OCI-LY1 (cell line): ENCODE data around the gene MANBA.
"Not testable (repeated sequence)": the region's sequence is repeated elsewhere in the genome, so short reads cannot be mapped to it uniquely, and the experiment has no call there.

ENCODE experiments used
- H2AFZ ChIP-seq: fragments of 200-600 bp; sonication (generic), shearing (Covaris generic); 2 replicates; pipeline ENCODE4 v1.6.0; 2014; ENCODE audit warnings: antibody characterized with exemption, mild to moderate bottlenecking, low read length
- H3F3A ChIP-seq: fragments of 200-600 bp; sonication (generic), shearing (Covaris generic); 2 replicates; pipeline ENCODE4 v1.6.0; 2014; ENCODE audit warnings: mild to moderate bottlenecking, antibody characterized with exemption, low read length, moderate library complexity; ENCODE audit not compliant: insufficient read depth
- H3K27ac ChIP-seq: fragments of 200-600 bp; sonication (generic); 2 replicates; pipeline ENCODE4 v1.5.1; 2014; ENCODE audit warnings: low read length, mixed run types, mild to moderate bottlenecking, low read depth; ENCODE audit not compliant: poor library complexity, severe bottlenecking
- H3K27me3 ChIP-seq: fragments of 200-600 bp; sonication (generic); 2 replicates; pipeline ENCODE4 v1.6.0; 2014; ENCODE audit warnings: antibody characterized with exemption, mild to moderate bottlenecking, low read length, moderate library complexity; ENCODE audit not compliant: insufficient read depth
- H3K36me3 ChIP-seq: fragments of 200-600 bp; sonication (generic); 2 replicates; pipeline ENCODE4 v1.6.1; 2014; ENCODE audit warnings: mild to moderate bottlenecking, antibody characterized with exemption, low read length, moderate library complexity, mixed read lengths; ENCODE audit not compliant: insufficient read depth
- H3K4me1 ChIP-seq: fragments of 200-600 bp; sonication (generic); 2 replicates; pipeline ENCODE4 v1.5.1; 2014; ENCODE audit warnings: mild to moderate bottlenecking, low read length, moderate library complexity; ENCODE audit not compliant: insufficient read depth, severe bottlenecking
- H3K4me2 ChIP-seq: fragments of 200-600 bp; sonication (generic), shearing (Covaris generic); 2 replicates; pipeline ENCODE4 v1.6.1; 2014; ENCODE audit warnings: low read length
- H3K4me3 ChIP-seq: fragments of 200-600 bp; sonication (generic); 2 replicates; pipeline ENCODE4 v1.5.1; 2014; ENCODE audit warnings: low read length, low read depth, mild to moderate bottlenecking, mixed read lengths; ENCODE audit not compliant: poor library complexity, severe bottlenecking
- H3K79me2 ChIP-seq: fragments of 200-600 bp; shearing (Covaris generic); 2 replicates; pipeline ENCODE4 v1.6.1; 2016; ENCODE audit warnings: mixed run types, low read length, mixed read lengths; ENCODE audit not compliant: insufficient read depth
- H3K9ac ChIP-seq: fragments of 200-600 bp; sonication (generic), shearing (Covaris generic); 2 replicates; pipeline ENCODE4 v1.6.1; 2014; ENCODE audit warnings: mild to moderate bottlenecking, low read length, mixed read lengths
- H3K9me2 ChIP-seq: fragments of 200-600 bp; sonication (generic), shearing (Covaris generic); 2 replicates; pipeline ENCODE4 v1.6.1; 2014; ENCODE audit warnings: low read depth, mild to moderate bottlenecking, low read length, mixed read lengths
- H3K9me3 ChIP-seq: fragments of 200-600 bp; shearing (Covaris generic); 2 replicates; pipeline ENCODE4 v1.6.1; 2014; ENCODE audit warnings: low read length, mixed read lengths
- H4K20me1 ChIP-seq: fragments of 200-600 bp; sonication (generic), shearing (Covaris generic); 2 replicates; pipeline ENCODE4 v1.6.0; 2016; ENCODE audit warnings: mild to moderate bottlenecking, low read length; ENCODE audit not compliant: insufficient read depth
- CTCF ChIP-seq: fragments of 200-600 bp; sonication (generic), shearing (Covaris generic); IDR thresholded peaks from 2 replicates; pipeline ENCODE4 v1.5.1; 2017; ENCODE audit warnings: mild to moderate bottlenecking, antibody characterized with exemption, low read length, moderate library complexity, mixed read lengths
- EZH2 ChIP-seq: fragments of 200-600 bp; sonication (generic), shearing (Covaris generic); IDR thresholded peaks from 2 replicates; pipeline ENCODE4 v1.8.0; 2017; ENCODE audit warnings: borderline replicate concordance, mixed run types, mild to moderate bottlenecking, antibody characterized with exemption, low read length, moderate library complexity, mixed read lengths

Gene MANBA

GRCh38 chr4:102726919-102727318 lies 33.8 kb downstream of the MANBA start:
- not testable (repeated sequence) for H3K4me2 ChIP-seq, H3F3A ChIP-seq, H3K4me1 ChIP-seq, H3K27ac ChIP-seq, H4K20me1 ChIP-seq, H2AFZ ChIP-seq, H3K27me3 ChIP-seq, H3K79me2 ChIP-seq, H3K4me3 ChIP-seq, H3K9me2 ChIP-seq, H3K9ac ChIP-seq, H3K9me3 ChIP-seq
- H3K36me3 ChIP-seq = peaks cover 12% of the 10 kb centered on the region; the same call in 1 of the 2 replicates

- Histone ChIP-seq H4K20me1 (no peaks in the 10 kb centered on the region), H3K4me1 (no peaks in the 10 kb centered on the region), H3K79me2 (no peaks in the 10 kb centered on the region), H3K36me3 (peaks cover 12% of the 10 kb centered on the region), H3K27me3 (no peaks in the 10 kb centered on the region), H3K9me2 (no peaks in the 10 kb centered on the region), H2AFZ (no peak overlapping the region), H3K4me3 (no peak overlapping the region), H3K4me2 (no peak overlapping the region), H3F3A (no peaks in the 10 kb centered on the region), H3K9me3 (no peaks in the 10 kb centered on the region; the same call in 1 of the 2 replicates), H3K27ac (no peak overlapping the region), H3K9ac (no peak overlapping the region)
- no peak for TF ChIP-seq CTCF
- TF ChIP-seq EZH2 = no peak
Measured at GRCh38 chr4:102726068-102726467, 34.7 kb downstream of the MANBA start.

- Histone ChIP-seq H3K27ac (no peak overlapping the region), H3K9me3 (no peaks in the 10 kb centered on the region), H2AFZ (no peak overlapping the region), H3K9ac (no peak overlapping the region), H3K4me3 (no peak overlapping the region), H3K27me3 (no peaks in the 10 kb centered on the region), H3F3A (no peaks in the 10 kb centered on the region), H3K4me2 (no peak overlapping the region), H4K20me1 (no peaks in the 10 kb centered on the region), H3K79me2 (no peaks in the 10 kb centered on the region), H3K4me1 (no peaks in the 10 kb centered on the region), H3K36me3 (peaks cover 19% of the 10 kb centered on the region), H3K9me2 (no peaks in the 10 kb centered on the region)
- TF ChIP-seq EZH2 (no peak), CTCF (no peak)
Measured at GRCh38 chr4:102725229-102725628, 35.5 kb downstream of the MANBA start.

- H3K4me2 ChIP-seq = no peak overlapping the region
- no peaks in the 10 kb centered on the region for H3K27me3 ChIP-seq
- no peaks in the 10 kb centered on the region for H3K4me1 ChIP-seq
- H4K20me1 ChIP-seq = no peaks in the 10 kb centered on the region
- H3K36me3 ChIP-seq = peaks cover 29% of the 10 kb centered on the region
- H3F3A ChIP-seq = no peaks in the 10 kb centered on the region
- TF ChIP-seq CTCF (no peak), EZH2 (no peak)
- no peak overlapping the region for H2AFZ ChIP-seq
- H3K9me2 ChIP-seq = no peaks in the 10 kb centered on the region
- H3K79me2 ChIP-seq = no peaks in the 10 kb centered on the region
- H3K9me3 ChIP-seq = no peaks in the 10 kb centered on the region
- no peak overlapping the region for H3K27ac ChIP-seq
- no peak overlapping the region for H3K9ac ChIP-seq
- H3K4me3 ChIP-seq = no peak overlapping the region
Measured at GRCh38 chr4:102723511-102723910, 37.3 kb downstream of the MANBA start.
